OCI-LY1 (cell line): ENCODE results near the gene SS18L1.

ENCODE experiments used
- EZH2 ChIP-seq: fragments of 200-600 bp; sonication (generic), shearing (Covaris generic); IDR thresholded peaks from 2 replicates; pipeline ENCODE4 v1.8.0; 2017; ENCODE audit warnings: borderline replicate concordance, mixed run types, mild to moderate bottlenecking, antibody characterized with exemption, low read length, moderate library complexity, mixed read lengths
- TF ChIP-seq, protein P1 (sequence below): fragments of 200-600 bp; sonication (generic), shearing (Covaris generic); IDR thresholded peaks from 2 replicates; pipeline ENCODE4 v1.5.1; 2017; ENCODE audit warnings: mild to moderate bottlenecking, antibody characterized with exemption, low read length, moderate library complexity, mixed read lengths

DNA sequence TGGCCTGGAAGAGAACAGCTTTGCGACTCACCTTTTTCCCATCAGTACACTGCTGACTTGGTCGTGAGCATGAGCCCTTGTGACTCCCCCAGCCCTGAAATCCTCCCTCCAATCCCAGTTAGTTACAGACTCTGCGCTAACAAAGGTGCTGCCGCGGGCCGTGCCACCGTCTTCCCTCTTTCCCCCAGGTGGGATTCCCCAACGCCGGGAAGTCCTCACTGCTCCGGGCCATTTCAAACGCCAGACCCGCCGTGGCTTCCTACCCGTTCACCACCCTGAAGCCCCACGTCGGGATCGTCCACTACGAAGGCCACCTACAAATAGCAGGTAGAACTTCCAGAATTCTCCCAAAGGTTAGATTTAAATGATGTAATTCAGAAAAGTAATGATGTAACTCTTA, 55.4 kb downstream of the SS18L1 start:
- TF ChIP-seq, protein P1, sequence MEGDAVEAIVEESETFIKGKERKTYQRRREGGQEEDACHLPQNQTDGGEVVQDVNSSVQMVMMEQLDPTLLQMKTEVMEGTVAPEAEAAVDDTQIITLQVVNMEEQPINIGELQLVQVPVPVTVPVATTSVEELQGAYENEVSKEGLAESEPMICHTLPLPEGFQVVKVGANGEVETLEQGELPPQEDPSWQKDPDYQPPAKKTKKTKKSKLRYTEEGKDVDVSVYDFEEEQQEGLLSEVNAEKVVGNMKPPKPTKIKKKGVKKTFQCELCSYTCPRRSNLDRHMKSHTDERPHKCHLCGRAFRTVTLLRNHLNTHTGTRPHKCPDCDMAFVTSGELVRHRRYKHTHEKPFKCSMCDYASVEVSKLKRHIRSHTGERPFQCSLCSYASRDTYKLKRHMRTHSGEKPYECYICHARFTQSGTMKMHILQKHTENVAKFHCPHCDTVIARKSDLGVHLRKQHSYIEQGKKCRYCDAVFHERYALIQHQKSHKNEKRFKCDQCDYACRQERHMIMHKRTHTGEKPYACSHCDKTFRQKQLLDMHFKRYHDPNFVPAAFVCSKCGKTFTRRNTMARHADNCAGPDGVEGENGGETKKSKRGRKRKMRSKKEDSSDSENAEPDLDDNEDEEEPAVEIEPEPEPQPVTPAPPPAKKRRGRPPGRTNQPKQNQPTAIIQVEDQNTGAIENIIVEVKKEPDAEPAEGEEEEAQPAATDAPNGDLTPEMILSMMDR: no peak
- no peak for TF ChIP-seq EZH2
